Amniotic epithelial cell (primary cell): Measurements from ENCODE around the gene ALDH9A1.
"Not testable (repeated sequence)": the region's sequence is repeated elsewhere in the genome, so short reads cannot be mapped to it uniquely, and the experiment has no call there.

ENCODE experiments used
- DNase-seq: peaks from one replicate; pipeline ENCODE4 v3.0.0-alpha.2; 2010; ENCODE audit warnings: low read depth

The ALDH9A1 gene

DNA sequence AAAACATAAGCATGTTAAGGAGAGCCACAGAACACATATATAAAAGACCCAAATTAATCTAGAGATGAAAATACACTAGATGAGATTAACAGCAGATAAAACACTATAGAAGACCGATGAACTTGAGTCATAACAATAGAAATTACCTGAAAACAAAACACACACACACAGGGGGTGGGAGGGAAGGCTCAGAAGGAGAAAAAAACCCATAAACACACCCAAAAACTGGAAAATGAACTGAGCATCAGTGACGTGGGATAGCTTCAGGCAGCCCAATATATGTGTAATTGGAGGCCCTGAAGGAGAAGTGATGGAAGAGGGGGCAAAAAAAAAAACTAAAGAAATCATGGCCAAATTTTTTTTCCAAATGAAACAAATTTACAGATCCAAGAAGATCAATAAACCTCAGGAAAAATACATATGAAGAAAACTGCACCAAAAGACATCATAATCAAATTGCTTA is 11.4 kb downstream of the ALDH9A1 start:
- no peak for DNase-seq

DNA sequence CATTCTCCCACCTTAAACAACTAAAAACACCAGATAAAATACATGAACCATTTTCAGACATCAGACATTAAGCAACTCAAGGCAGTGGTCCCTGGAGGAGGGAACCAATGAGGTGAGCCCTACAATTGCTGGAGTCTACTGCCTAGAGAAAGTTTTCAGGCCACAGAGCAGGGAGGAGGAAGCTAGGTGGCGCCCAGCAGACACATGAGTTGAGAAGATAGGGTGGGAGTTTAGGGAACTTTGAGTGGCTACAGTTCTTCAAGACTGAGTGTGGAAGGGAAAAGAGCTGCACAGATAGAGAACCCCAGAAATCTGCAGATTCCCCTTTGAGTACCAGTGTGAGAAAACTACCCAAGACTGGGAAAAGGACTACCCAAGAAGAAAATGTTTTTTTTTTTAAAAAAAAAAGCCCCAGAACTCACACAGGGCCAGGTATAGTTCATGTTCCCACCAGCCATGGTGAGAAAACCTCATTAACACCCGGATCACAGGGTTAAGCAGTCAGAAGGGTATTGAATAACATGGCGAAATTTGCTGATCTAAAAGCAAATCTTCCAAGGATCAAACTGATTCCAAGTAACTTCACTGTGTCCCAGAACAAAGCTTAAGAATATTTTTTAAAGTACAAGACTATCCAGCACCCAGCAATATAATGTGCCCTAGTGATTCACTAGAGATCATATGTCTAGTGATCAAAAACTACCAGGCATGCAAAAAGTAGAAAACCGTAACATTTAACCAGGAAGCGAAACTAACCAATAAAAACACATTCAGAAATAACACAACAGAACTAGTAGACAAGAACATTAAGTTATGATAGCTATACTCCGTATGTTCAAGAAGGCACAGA is 12.0 kb downstream of the ALDH9A1 start:
- peak; percentile 18 for DNase-seq

DNA sequence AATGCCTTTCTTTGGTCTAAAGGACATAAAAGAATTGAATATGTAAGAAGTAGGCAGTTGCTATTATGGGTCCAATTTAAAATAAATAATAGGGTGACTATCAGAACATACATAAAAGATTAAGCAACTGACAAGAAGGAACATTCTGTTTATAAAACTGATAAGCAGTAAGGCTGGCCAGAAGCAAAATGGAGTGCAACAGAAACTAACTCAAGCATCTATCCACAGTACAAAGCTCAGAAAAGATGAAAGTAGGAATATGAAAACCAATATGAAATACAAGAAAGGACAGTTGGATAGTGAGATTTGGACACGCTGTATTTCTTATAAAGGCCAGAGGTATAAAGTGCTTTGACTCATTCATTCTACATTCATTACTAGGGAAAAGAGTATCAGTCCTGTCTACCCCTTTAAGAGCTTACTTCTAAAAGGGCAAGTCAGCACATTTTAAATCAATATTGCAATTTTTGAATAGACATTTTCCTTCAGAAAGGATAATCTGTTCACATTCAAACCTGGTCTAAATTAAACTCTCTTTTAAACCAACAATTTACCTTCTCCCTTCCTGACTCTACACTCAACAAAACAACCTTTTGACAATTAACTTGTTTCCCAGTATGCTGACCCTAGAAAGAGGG is 14.4 kb downstream of the ALDH9A1 start:
- DNase-seq: peak; percentile 23

- DNase-seq: not testable (repeated sequence)
Observed at GRCh38 chr1:165680773-165681172, 17.6 kb downstream of the ALDH9A1 start.

DNA sequence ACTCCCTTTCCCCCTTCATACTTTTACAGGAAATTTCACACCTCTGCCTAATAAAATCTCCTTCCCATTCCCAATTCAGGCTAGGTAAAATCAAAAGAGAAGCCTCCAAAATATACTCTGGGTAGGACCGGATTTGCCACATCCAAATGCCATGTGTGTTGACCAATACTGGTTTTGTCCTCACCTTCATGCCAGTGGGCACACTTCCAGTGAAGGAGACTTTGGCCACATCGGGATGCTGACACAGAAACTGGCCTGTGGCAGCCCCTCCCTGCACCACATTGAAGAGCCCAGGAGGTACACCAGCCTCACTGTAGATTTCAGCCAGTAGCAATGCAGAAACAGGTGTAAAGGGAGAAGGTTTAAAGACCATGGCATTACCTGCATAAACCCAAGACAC is 18.1 kb downstream of the ALDH9A1 start:
- DNase-seq: no peak

- no peak for DNase-seq
Observed at GRCh38 chr1:165679282-165680036, 18.9 kb downstream of the ALDH9A1 start.

DNA sequence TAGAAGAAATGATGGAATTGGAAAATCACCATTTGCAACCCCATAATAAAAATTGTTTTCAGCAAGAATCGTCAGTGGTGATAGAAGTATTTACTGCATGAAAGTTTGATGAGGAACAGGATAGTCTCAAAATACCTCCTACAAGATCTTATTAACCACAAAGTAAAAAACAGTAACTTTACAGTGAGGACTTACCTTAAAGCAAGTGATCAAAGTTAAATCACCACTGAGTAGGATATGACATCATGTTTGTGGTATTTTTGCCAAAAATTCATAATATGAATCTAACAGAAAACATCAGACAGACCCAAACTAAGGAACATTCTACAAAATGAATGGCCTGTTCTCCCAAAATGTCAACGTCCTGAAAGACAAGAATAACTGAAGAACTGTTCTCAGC is 19.9 kb downstream of the ALDH9A1 start:
- DNase-seq: no peak

DNA sequence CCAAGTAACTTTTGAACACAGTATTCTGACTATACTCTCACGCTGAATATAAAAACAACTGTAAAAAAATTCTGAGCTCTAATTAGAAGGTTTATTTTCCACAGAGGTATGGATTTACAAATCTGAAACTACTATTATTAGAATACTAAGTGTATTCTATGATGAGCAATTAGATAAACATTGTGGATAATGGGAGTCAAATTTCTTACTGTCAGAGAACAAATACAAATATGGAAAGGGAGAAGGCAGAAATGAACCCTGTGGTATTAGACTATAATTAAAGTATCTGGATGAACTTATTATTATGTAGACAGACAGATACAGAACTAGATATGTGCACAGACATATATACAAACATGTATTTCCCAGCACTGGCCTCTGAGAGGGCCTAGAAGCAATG is 22.6 kb downstream of the ALDH9A1 start:
- DNase-seq: no peak

DNA sequence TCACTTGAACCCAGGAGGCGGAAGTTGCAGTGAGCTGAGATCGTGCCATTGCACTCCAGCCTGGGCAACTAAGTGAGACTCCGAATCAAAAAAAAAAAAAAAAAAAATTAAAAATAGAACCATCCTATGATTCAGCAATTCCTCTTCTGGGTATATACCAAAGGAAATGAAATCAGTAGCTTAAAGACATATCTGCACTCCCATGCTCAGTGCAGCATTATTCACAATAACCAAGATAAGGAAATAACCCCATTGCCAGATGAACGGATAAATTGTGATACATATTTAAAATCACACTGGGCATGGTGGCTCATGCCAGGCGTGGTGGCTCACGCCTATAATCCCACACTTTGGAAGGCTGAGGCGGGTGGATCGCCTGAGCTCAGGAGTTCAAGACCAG is 23.8 kb downstream of the ALDH9A1 start:
- peak; percentile 67 for DNase-seq

DNA sequence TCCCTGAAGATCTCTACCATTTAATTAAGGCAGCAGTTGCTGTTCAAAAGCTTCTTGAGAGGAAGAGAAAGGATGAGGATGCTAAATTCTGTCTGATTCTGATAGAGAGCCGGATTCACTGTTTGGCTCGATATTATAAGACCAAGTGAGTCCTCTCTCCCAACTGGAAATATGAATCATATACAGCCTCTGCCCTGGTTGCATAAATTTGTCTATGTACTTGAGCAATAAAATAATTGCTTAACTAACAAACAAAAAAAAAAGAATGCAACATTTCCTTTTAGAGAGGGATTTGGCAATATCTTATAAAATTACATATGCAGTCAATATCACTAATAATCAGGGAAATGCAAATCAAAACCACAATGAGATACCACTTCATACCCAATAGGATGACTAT is 26.8 kb downstream of the ALDH9A1 start:
- DNase-seq: peak; percentile 80

- DNase-seq: no peak
Observed at GRCh38 chr1:165668184-165668583, 30.2 kb downstream of the ALDH9A1 start.

- DNase-seq: peak; percentile 80
Observed at GRCh38 chr1:165666152-165666825, 32.1 kb downstream of the ALDH9A1 start.

DNA sequence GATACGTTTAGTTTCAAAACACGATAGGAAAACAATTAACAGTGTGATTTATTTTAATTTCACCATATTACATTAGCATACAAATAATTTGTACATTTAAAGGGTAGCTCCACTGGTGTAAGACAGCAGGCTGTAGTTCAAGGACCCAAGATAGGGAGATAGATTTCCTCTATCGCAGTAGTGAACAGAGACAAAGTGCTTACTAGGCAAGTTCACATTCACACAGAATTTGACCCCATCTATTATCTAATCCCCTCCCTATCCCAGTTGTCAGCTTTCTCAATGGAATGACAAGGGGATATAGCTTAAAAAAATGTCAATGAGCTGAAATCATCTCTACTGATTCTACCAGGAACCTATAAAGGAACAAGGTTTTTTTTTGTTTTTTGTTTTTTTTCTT is 36.2 kb downstream of the ALDH9A1 start:
- no peak for DNase-seq

DNA sequence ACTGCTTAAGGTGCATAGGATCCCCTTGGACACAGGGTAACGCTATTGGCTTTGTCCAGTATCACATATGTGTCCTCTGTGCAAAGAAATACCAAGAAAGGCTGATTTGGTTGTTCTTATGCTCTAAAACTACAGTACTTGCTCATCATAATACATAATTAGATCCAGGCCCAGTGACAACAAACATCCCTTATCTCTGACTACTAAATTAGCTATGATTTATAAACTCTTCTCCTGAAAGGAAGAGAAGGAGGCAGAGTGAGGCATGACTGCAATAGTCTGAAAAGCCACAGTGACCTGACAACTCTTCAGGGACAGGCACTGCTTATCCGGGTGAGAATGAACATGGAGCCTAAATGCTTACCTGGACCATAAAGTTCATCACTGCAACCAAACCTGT is 36.7 kb downstream of the ALDH9A1 start:
- no peak for DNase-seq

- DNase-seq: no peak
Observed at GRCh38 chr1:165659581-165659895, 38.8 kb downstream of the ALDH9A1 start.

DNA sequence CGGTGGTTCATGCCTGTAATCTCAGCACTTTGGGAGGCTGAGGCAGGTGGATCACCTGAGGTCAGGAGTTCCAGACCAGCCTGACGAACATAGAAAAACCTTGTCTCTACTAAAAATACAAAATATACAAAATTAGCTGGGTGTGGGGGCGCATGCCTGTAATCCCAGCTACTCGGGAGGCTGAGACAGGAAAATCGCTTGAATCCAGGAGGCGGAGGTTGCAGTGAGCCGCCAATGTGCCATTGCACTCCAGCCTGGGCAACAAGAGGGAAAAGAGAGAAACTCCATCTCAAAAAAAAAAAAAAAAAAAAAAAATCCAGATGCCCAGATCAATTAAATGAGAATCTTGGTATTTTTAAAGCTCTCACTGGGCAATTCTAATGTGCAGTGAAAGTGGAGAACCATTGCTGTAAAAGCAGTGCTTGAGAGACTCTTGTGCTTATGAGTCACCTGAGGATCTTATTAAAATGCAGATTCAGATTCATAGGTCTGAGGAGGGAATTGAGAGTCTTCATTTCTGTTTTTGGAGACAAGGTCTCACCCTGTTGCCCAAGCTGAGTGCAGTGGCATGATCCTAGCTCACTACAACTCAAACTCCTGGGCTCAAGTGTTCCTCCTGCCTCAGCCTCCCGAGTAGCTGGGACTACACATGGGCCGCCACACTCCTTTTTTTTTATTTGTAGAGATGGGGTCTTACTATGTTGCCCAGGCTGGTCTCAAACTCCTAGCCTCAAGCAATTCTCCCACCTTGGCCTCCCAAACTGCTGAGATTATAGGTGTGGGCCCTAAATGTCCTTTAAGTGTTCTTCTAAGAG is 39.4 kb downstream of the ALDH9A1 start:
- not testable (repeated sequence) for DNase-seq

- no peak for DNase-seq
Observed at GRCh38 chr1:165650981-165651625, 47.3 kb downstream of the ALDH9A1 start.

DNA sequence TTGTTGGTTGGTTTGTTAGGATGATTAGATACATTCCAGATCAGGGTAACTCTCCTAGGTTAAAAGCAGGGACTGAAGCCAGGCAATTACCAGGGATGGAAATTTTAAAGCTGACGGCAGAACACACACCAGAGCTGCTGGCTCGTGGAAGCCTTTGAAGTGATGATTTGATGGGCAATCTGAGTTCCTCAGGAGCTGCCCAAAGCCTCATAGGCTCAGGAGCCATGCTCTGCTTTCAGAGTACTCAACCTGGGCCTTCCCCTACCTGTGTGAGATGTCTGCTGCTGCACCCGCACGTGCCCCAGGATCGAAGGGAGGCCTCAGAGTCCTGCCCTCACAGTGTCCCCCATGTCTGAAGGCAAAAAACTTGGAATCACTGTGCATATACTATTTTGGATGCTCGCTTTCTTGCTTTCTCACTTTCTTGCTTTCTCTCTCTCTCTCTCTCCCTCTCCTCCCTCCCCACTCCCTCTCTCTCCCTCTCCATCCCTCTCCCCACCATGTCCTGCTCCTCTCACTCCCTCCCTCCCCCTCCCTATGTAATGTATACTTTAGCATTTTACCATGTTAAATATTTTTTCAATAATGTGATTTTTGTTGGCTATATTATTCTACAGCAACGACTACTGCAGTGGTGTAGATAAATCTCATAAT is 49.3 kb downstream of the ALDH9A1 start:
- no peak for DNase-seq

DNA sequence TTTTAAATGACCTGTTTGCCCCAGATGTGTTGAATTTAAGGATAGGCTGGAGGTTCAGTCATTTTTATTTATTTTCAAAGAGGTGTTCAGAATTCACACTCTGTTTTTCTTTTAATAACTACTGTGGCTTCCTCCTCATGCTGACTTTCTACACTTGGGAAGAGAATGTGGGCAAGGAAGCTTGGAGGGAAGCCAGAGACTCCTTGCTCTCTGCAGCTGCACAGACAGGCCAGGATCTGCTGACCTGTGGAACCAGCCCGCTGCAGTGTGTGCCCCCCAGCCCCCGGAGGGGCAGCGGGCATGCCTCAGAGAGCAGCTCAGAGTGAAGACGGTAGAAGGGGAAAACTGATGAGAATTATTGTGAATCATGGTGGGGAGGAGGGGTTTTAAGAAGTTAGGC is 50.4 kb downstream of the ALDH9A1 start:
- no peak for DNase-seq

GRCh38 chr1:165647517-165647916 is 50.8 kb downstream of the ALDH9A1 start:
- no peak for DNase-seq
